Measurements from ENCODE around the gene RIPPLY3. TPM values are rescaled to one million over a fixed set of nuclear protein-coding genes. Genes with fewer than 3 reads are reported as not detected.

The RIPPLY3 gene
- 0.57 TPM in 1 of 2 replicates, not detected in the other for total RNA-seq (2014; rRNA removed; shearing (Covaris generic))

GRCh38 chr21:37006486-37007291, at the start of gene RIPPLY3:
Gene RIPPLY3 (plus strand): TSS chr21:37006702. CDS start chr21:37006773, 71 bp downstream.
- DNase-seq (ENCODE audit: low read depth): peak; percentile 35

GRCh38 chr21:36959020-36959835, 47.3 kb upstream of the RIPPLY3 start:
- no peak for DNase-seq (ENCODE audit: low read depth)

- no peak for DNase-seq (ENCODE audit: low read depth)
These were observed 45.7 kb upstream of the RIPPLY3 start for GRCh38 chr21:36960676-36961284.

GRCh38 chr21:36962098-36962780, 44.3 kb upstream of the RIPPLY3 start:
- no peak for DNase-seq (ENCODE audit: low read depth)

- no peak for DNase-seq (ENCODE audit: low read depth)
These were observed 42.1 kb upstream of the RIPPLY3 start for GRCh38 chr21:36964398-36964797.

- no peak for DNase-seq (ENCODE audit: low read depth)
These were observed 41.4 kb upstream of the RIPPLY3 start for GRCh38 chr21:36964827-36965719.

- no peak for DNase-seq (ENCODE audit: low read depth)
These were observed 40.8 kb upstream of the RIPPLY3 start for GRCh38 chr21:36965720-36966065.

- DNase-seq (ENCODE audit: low read depth): peak; percentile 88
These were observed 40.3 kb upstream of the RIPPLY3 start, which contains the start of gene HLCS for GRCh38 chr21:36966066-36966820. Gene HLCS (minus strand): TSS chr21:36966669. CDS start chr21:36966638, 31 bp downstream.

- no peak for DNase-seq (ENCODE audit: low read depth)
These were observed 39.4 kb upstream of the RIPPLY3 start for GRCh38 chr21:36966821-36967768.

- DNase-seq (ENCODE audit: low read depth): no peak
These were observed 38.1 kb upstream of the RIPPLY3 start for GRCh38 chr21:36968414-36968813.

- DNase-seq (ENCODE audit: low read depth): no peak
These were observed 37.5 kb upstream of the RIPPLY3 start for GRCh38 chr21:36968976-36969375.

GRCh38 chr21:36973986-36974850, 32.3 kb upstream of the RIPPLY3 start:
- no peak for DNase-seq (ENCODE audit: low read depth)

GRCh38 chr21:36974851-36975192, 31.7 kb upstream of the RIPPLY3 start:
- DNase-seq (ENCODE audit: low read depth): no peak

GRCh38 chr21:36976228-36976861, 30.2 kb upstream of the RIPPLY3 start:
- no peak for DNase-seq (ENCODE audit: low read depth)

- peak; percentile 69 for DNase-seq (ENCODE audit: low read depth)
These were observed 29.4 kb upstream of the RIPPLY3 start for GRCh38 chr21:36976882-36977651.

GRCh38 chr21:36980280-36981048, 26.0 kb upstream of the RIPPLY3 start:
- peak; percentile 43 for DNase-seq (ENCODE audit: low read depth)

Data from Daoy (cell line).